ENCODE results near the gene ITPR1. TPM values are rescaled to one million over a fixed set of nuclear protein-coding genes. Genes with fewer than 3 reads are reported as not detected.

ITPR1 gene
- total and polyA plus RNA-seq, 8 donors, result 34.8 to 57.3 (median 42.0) TPM

- no peak for TF ChIP-seq CTCF (IDR thresholded peaks at IDR 0.05)
Observed at GRCh38 chr3:4643904-4644547, 150.9 kb downstream of the ITPR1 start.

DNA sequence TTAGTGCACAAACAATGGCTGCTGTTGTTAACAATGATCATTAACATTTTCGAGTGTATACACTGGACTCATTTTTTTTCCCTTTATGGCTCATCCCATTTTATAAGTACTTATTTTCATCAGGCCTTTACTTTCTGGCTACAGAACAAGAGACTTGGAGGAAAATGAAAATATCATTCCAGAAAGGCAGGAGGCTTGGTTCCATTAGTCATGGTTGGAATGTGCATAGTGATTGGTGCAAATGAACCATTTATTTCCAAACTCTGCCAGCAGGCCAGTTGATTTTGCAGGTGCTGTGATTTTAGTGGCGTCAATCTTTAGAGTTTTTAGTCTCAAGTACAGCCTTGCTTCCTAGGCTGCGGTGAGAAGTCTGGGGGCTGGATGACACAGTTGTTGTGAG is 151.8 kb downstream of the ITPR1 start:
- no peak overlapping the region for H3K27ac ChIP-seq
- H3K27me3 ChIP-seq, result no peaks in the 10 kb centered on the region
- H3K9me3 ChIP-seq, result no peaks in the 10 kb centered on the region
- no peak for TF ChIP-seq CTCF (IDR thresholded peaks at IDR 0.05)
- no peak for ATAC-seq
- H3K4me3 ChIP-seq, result no peak overlapping the region
- intact Hi-C loops (cut with DNase I), result no loop called here
- H3K36me3 ChIP-seq, result peaks cover 0 to 43% of the 10 kb centered on the region in 2 donors
- DNase-seq, result no peak
- no peaks in the 10 kb centered on the region for H3K4me1 ChIP-seq

More at GRCh38 chr3:4643904-4644547, 150.9 kb downstream of the ITPR1 start:
- no peaks in the 10 kb centered on the region for H3K4me1 ChIP-seq
- no peak for ATAC-seq
- H3K27me3 ChIP-seq, result no peaks in the 10 kb centered on the region
- no peak overlapping the region for H3K4me3 ChIP-seq
- no peaks in the 10 kb centered on the region for H3K9me3 ChIP-seq
- no peak for DNase-seq
- H3K27ac ChIP-seq, result no peak overlapping the region
- intact Hi-C loops (cut with DNase I), result no loop called here
- H3K36me3 ChIP-seq, result peaks cover 0 to 43% of the 10 kb centered on the region in 2 donors

GRCh38 chr3:4645468-4645867 is 152.3 kb downstream of the ITPR1 start:
- no peak overlapping the region for H3K27ac ChIP-seq
- no peak for DNase-seq
- no peaks in the 10 kb centered on the region for H3K27me3 ChIP-seq
- intact Hi-C loops (cut with DNase I), result no loop called here
- H3K4me3 ChIP-seq, result no peak overlapping the region
- no peaks in the 10 kb centered on the region for H3K9me3 ChIP-seq
- no peak for ATAC-seq
- no peak for TF ChIP-seq CTCF (IDR thresholded peaks at IDR 0.05)
- H3K36me3 ChIP-seq, result peaks cover 0 to 43% of the 10 kb centered on the region in 2 donors
- H3K4me1 ChIP-seq, result no peaks in the 10 kb centered on the region

DNA sequence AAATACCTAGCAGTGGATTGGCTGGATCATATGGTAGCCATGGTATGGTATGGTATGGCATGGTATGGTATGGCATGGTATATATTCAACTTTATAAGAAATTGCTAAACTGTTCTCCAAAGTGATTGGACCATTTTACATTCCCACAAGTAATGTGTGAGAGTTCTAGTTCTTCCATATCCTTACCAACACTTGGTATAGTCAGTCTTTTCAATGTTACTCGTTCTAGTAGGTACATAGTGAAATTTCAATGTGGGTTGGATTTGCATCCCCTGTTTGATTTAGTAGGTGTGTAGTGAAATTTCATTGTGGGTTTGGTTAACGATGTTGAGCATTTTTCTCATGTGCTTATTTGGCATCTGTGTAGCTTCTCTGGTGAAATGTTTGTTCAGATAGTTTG is 154.3 kb downstream of the ITPR1 start:
- Histone ChIP-seq H3K4me1 (no peaks in the 10 kb centered on the region), H3K9me3 (no peaks in the 10 kb centered on the region), H3K27ac (no peak overlapping the region), H3K4me3 (no peak overlapping the region), H3K36me3 (peaks cover 0 to 37% of the 10 kb centered on the region in 2 donors), H3K27me3 (no peaks in the 10 kb centered on the region)
- no peak for DNase-seq
- ATAC-seq, result no peak
- TF ChIP-seq CTCF (IDR thresholded peaks at IDR 0.05), result no peak
- intact Hi-C loops (cut with DNase I), result no loop called here

- no peak overlapping the region for H3K27ac ChIP-seq
- TF ChIP-seq CTCF (IDR thresholded peaks at IDR 0.05), result no peak
- no peaks in the 10 kb centered on the region for H3K4me1 ChIP-seq
- intact Hi-C loops (cut with DNase I), result no loop called here
- peaks cover 0 to 42% of the 10 kb centered on the region in 2 donors for H3K36me3 ChIP-seq
- ATAC-seq (peak; percentile 19), DNase-seq (no peak)
- H3K27me3 ChIP-seq, result no peaks in the 10 kb centered on the region
- no peak overlapping the region for H3K4me3 ChIP-seq
- H3K9me3 ChIP-seq, result no peaks in the 10 kb centered on the region
Observed at GRCh38 chr3:4655145-4656045, 162.2 kb downstream of the ITPR1 start.

All from left lung (tissue), 10 donors.